Testis (tissue), 3 donors: ENCODE measurements around the gene ATG7. TPM values are rescaled to one million over a fixed set of nuclear protein-coding genes. Genes with fewer than 3 reads are reported as not detected.

ENCODE experiments used
- DNase-seq: peaks from one replicate; pipeline ENCODE4 v3.0.0-alpha.2; 2019
- H3K27ac ChIP-seq, 2 donors: fragments of 200-600 bp; sonication (generic); one replicate each; pipeline ENCODE4 v1.5.1; 2019
- H3K27me3 ChIP-seq: fragments of 200-600 bp; sonication (generic); one replicate; pipeline ENCODE4 v1.5.1; 2019
- H3K36me3 ChIP-seq: fragments of 200-600 bp; sonication (generic); one replicate; pipeline ENCODE4 v1.5.1; 2017; ENCODE audit warnings: low read depth; ENCODE audit errors: missing control alignments
- H3K4me1 ChIP-seq: fragments of 200-600 bp; sonication (generic); one replicate; pipeline ENCODE4 v1.5.1; 2019
- H3K4me3 ChIP-seq, 2 donors: fragments of 200-600 bp; sonication (generic); one replicate each; pipeline ENCODE4 v1.5.1; 2017 to 2019
- H3K9me3 ChIP-seq: fragments of 200-600 bp; sonication (generic); one replicate; pipeline ENCODE4 v1.5.1; 2017
- POLR2A ChIP-seq: fragments of 450-650 bp; IDR thresholded peaks from one replicate; pipeline ENCODE4 v1.6.1; 2017; ENCODE audit warnings: antibody characterized with exemption, mild to moderate bottlenecking, moderate library complexity
- WGBS, 2 donors: methylation state at CpG; one replicate each; pipeline ENCODE4 v1.1.5; 2018; 5-methylcytosine and 5-hydroxymethylcytosine counted together
- intact Hi-C: fragments of 100-400 bp; cut with DNase I; formaldehyde crosslinking; loops from one replicate; pipeline ENCODE4 v1.15.1; 2023; ENCODE audit warnings: low total_unique reads
- polyA plus RNA-seq: library from polyadenylated mRNA; stranded (reverse); fragments of 350-450 nt; fragmentation: Illumina TruSeq; extraction: RNeasy Lipid Tissue Mini Kit (QIAGEN cat#74804); gene quantifications from one replicate; pipeline ENCODE4 v1.2.3, GENCODE V29; 2014; ENCODE audit warnings: low read depth, low replicate concordance; ENCODE audit not compliant: insufficient read depth
- total RNA-seq, 2 donors: library from RNA; depleted of rRNA; stranded (reverse); fragments of >200 nt; gene quantifications; one replicate each; pipeline ENCODE4 v1.2.3, GENCODE V29; 2016
- TF ChIP-seq, protein P1 (sequence below), 3 experiments: fragments of 450-650 bp in 2 of 3; fragments of 200-600 bp in 1 of 3; sonication (generic) in 1 of 3; IDR thresholded peaks; one replicate each; pipeline ENCODE4 v1.5.1; 2016 to 2019; ENCODE audit warnings: antibody characterized with exemption in 3 of 3, mild to moderate bottlenecking in 2 of 3, moderate library complexity in 1 of 3

Gene ATG7
- total and polyA plus RNA-seq, 3 donors from 2014 or later = 52.9 to 95.4 (median 86.0) TPM

DNA sequence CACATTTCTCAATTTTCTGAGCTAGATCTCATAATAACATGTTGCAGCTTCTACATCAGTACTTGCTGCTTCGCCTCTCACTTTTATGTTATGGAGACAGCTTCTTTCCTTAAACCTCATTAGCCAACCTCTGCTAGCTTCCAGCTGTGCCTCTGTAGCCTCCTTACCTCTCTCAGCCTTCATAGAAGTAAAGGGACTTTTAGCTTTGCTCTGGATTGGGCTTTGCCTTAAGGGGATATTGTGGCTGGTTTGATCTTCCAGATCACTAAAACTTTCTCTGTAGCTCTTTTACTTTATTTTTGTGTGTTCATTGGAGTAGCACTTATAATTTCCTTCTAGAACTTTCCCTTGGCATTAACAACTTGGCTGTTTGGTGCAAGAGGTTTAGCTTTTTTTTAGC lies 150.1 kb downstream of the ATG7 start:
- no peak for DNase-seq
- no peak for TF ChIP-seq POLR2A
- TF ChIP-seq, protein P1, sequence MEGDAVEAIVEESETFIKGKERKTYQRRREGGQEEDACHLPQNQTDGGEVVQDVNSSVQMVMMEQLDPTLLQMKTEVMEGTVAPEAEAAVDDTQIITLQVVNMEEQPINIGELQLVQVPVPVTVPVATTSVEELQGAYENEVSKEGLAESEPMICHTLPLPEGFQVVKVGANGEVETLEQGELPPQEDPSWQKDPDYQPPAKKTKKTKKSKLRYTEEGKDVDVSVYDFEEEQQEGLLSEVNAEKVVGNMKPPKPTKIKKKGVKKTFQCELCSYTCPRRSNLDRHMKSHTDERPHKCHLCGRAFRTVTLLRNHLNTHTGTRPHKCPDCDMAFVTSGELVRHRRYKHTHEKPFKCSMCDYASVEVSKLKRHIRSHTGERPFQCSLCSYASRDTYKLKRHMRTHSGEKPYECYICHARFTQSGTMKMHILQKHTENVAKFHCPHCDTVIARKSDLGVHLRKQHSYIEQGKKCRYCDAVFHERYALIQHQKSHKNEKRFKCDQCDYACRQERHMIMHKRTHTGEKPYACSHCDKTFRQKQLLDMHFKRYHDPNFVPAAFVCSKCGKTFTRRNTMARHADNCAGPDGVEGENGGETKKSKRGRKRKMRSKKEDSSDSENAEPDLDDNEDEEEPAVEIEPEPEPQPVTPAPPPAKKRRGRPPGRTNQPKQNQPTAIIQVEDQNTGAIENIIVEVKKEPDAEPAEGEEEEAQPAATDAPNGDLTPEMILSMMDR (IDR thresholded peaks at IDR 0.05) = no peak
- Histone ChIP-seq H3K36me3 (no peaks in the 10 kb centered on the region), H3K27me3 (no peaks in the 10 kb centered on the region), H3K4me3 (no peak overlapping the region), H3K4me1 (no peaks in the 10 kb centered on the region), H3K9me3 (no peaks in the 10 kb centered on the region), H3K27ac (no peak overlapping the region)
- intact Hi-C loops = no loop called here
- 95 to 97% methylated on average over 1 of the region's 1 CpG for WGBS, 2 donors

DNA sequence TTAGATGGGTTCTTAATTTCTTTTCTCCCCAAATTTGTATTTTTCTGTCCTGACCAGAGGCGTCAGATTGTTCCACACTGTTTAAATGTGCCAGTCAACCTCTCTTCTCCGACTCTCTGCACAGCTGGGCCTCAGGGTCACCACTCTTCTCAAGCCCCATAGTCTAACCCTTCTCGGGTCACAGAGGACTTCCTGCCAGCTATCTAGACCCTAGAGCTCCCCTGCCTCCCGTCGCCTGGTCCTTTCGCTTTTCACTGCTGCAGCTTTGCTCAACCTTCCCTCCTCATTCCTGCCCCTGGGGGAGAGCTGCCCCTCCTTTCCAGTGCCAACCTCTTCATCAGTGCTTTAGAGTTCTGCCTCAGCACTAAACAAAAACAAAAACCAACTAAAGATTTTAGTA lies 151.7 kb downstream of the ATG7 start:
- no peaks in the 10 kb centered on the region for H3K4me1 ChIP-seq
- DNase-seq = no peak
- intact Hi-C loops = no loop called here
- H3K27ac ChIP-seq = no peak overlapping the region
- no peak overlapping the region for H3K4me3 ChIP-seq
- no peaks in the 10 kb centered on the region for H3K27me3 ChIP-seq
- H3K36me3 ChIP-seq = no peaks in the 10 kb centered on the region
- 81 to 84% methylated on average over 6 of the region's 6 CpGs for WGBS, 2 donors
- TF ChIP-seq, protein P1 (IDR thresholded peaks at IDR 0.05) = no peak
- TF ChIP-seq POLR2A = no peak
- H3K9me3 ChIP-seq = no peaks in the 10 kb centered on the region

DNA sequence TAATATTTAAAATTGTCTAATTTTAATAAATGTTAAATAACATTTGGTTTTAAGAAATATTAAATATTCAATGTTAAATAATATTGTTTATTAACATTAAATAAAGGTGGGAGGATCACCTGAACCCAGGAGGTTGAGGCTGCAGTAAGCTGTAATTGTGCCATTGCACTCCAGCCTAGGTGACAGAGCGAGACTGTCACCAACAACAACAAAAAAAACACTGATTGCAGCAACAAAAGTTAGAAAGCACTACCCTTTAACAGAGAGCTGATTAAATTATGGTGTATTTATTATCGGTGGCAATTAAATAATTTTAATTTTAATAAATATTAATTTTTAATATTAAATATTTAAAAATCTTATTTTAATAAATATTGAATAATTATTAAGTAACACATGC lies 152.1 kb downstream of the ATG7 start:
- no peak overlapping the region for H3K4me3 ChIP-seq
- no peak for DNase-seq
- H3K27me3 ChIP-seq = no peaks in the 10 kb centered on the region
- no peaks in the 10 kb centered on the region for H3K4me1 ChIP-seq
- 91 to 98% methylated on average over 2 of the region's 2 CpGs for WGBS, 2 donors
- intact Hi-C loops = no loop called here
- no peak overlapping the region for H3K27ac ChIP-seq
- TF ChIP-seq POLR2A = no peak
- TF ChIP-seq, protein P1 (IDR thresholded peaks at IDR 0.05) = no peak
- H3K36me3 ChIP-seq = no peaks in the 10 kb centered on the region
- H3K9me3 ChIP-seq = no peaks in the 10 kb centered on the region

DNA sequence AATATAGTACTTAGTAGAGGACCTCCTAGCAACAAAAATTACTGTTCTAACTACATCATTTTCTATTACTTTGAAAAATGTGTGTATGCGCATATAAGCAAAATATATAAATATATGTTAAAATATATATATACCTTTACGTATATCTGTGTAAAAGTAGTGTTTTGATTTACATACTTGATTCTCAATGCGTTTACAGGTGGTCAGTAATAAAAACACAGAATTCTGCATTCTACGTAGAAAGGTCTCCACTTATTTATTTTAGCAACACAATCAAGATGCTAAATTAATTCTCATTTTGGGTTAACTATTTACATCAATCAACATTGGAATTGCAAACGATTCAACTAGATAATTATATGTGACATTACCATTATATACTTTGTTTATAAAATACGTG lies 158.0 kb downstream of the ATG7 start:
- H3K9me3 ChIP-seq = no peaks in the 10 kb centered on the region
- 72 to 76% methylated on average over 6 of the region's 6 CpGs for WGBS, 2 donors
- intact Hi-C loops = no loop called here

DNA sequence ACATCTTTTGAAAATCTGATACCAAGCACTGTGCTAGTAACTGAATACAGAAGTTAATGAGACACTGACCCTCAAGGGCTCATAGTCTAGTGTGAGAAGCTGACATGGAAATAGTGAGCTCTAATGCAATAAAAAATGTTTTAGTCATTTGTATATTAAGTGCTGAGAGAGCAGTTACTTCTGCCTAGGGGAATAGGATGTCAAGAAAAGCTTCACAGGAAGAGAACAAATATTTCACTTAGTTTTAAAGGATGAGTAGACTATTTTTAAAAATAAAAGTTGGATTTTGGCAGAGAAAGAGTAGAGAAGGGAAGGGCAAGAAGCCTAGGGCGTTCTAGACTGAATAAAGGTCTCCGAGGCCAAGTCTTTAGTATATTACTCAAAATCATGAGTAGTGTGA lies 158.4 kb downstream of the ATG7 start:
- no peak for DNase-seq
- Histone ChIP-seq H3K4me3 (no peak overlapping the region), H3K4me1 (peaks cover 24% of the 10 kb centered on the region), H3K27me3 (no peaks in the 10 kb centered on the region), H3K36me3 (no peaks in the 10 kb centered on the region), H3K9me3 (no peaks in the 10 kb centered on the region), H3K27ac (no peak overlapping the region)
- intact Hi-C loops = no loop called here
- 69 to 70% methylated on average over 2 of the region's 2 CpGs for WGBS, 2 donors
- TF ChIP-seq, protein P1 (IDR thresholded peaks at IDR 0.05) = no peak
- no peak for TF ChIP-seq POLR2A

More for the DNA sequence above, 158.0 kb downstream of the ATG7 start:
- peaks cover 21% of the 10 kb centered on the region for H3K4me1 ChIP-seq
- H3K36me3 ChIP-seq = no peaks in the 10 kb centered on the region
- no peak overlapping the region for H3K27ac ChIP-seq
- H3K4me3 ChIP-seq = no peak overlapping the region
- DNase-seq = no peak
- no peaks in the 10 kb centered on the region for H3K27me3 ChIP-seq
- TF ChIP-seq, protein P1 (IDR thresholded peaks at IDR 0.05) = no peak
- no peak for TF ChIP-seq POLR2A
